Uterus (tissue), 4 donors: Measurements from ENCODE around the gene YOD1. TPM values are rescaled to one million over a fixed set of nuclear protein-coding genes. Genes with fewer than 3 reads are reported as not detected.
"Not testable (repeated sequence)": the region's sequence is repeated elsewhere in the genome, so short reads cannot be mapped to it uniquely, and the experiment has no call there.

Source experiments
- DNase-seq, 2 donors: peaks; one replicate each; pipeline ENCODE4 v3.0.0-alpha.2; 2019 to 2020
- H3K27ac ChIP-seq, 2 donors: fragments of 200-600 bp; sonication (generic); 1 replicate in 1 of 2; 2 replicates in 1 of 2; pipeline ENCODE4 v1.5.1; 2016 to 2018
- H3K27me3 ChIP-seq, 2 donors: fragments of 200-600 bp; sonication (generic); one replicate each; pipeline ENCODE4 v1.5.1; 2018 to 2019; ENCODE audit warnings: control low read depth in 1 of 2
- H3K36me3 ChIP-seq, 2 donors: fragments of 200-600 bp; sonication (generic); one replicate each; pipeline ENCODE4 v1.5.1; 2019; ENCODE audit warnings: control low read depth in 1 of 2
- H3K4me1 ChIP-seq, 2 donors: fragments of 200-600 bp; sonication (generic); one replicate each; pipeline ENCODE4 v1.5.1; 2018 to 2019; ENCODE audit warnings: control low read depth in 1 of 2
- H3K4me3 ChIP-seq, 2 donors: fragments of 200-600 bp; sonication (generic); 1 replicate in 1 of 2; 2 replicates in 1 of 2; pipeline ENCODE4 v1.5.1; 2018 to 2019; ENCODE audit warnings: mild to moderate bottlenecking in 1 of 2
- H3K9me3 ChIP-seq, 2 donors: fragments of 200-600 bp; sonication (generic); one replicate each; pipeline ENCODE4 v1.5.1; 2019; ENCODE audit warnings: control low read depth in 1 of 2
- POLR2A ChIP-seq, 2 donors: fragments of 450-650 bp; IDR thresholded peaks; one replicate each; pipeline ENCODE4 v1.6.1; 2016; ENCODE audit warnings: antibody characterized with exemption in 2 of 2, mild to moderate bottlenecking in 1 of 2, moderate library complexity in 1 of 2
- intact Hi-C: fragments of 100-400 bp; cut with DNase I; formaldehyde crosslinking; loops from one replicate; pipeline ENCODE4 v1.15.1; 2023; ENCODE audit warnings: low total_unique reads
- total RNA-seq, 4 donors: library from RNA; depleted of rRNA in 3 of 4; stranded (reverse); fragments of >200 nt in 3 of 4; gene quantifications; one replicate each; pipeline versions ENCODE4 v1.1.0 to v1.2.4, GENCODE V29; 2014 to 2023
- TF ChIP-seq, protein P1 (sequence below), 4 experiments: fragments of 200-600 bp in 2 of 4; fragments of 450-650 bp in 2 of 4; sonication (generic) in 2 of 4; IDR thresholded peaks; one replicate each; pipeline ENCODE4 v1.5.1; 2016 to 2019; ENCODE audit warnings: antibody characterized with exemption in 4 of 4, mild to moderate bottlenecking in 2 of 4, moderate library complexity in 1 of 4
- donor health status: DM: yes; HTN: yes; CAD: no.

Gene YOD1
- total RNA-seq, 4 donors from 2014 or later, result 3.3 to 17.1 (median 7.6) TPM

- Histone ChIP-seq H3K27me3 (no peaks in the 10 kb centered on the region), H3K4me1 (peaks cover 0 to 10% of the 10 kb centered on the region in 2 donors), H3K9me3 (no peaks in the 10 kb centered on the region), H3K27ac (no peak overlapping the region), H3K4me3 (no peak overlapping the region), H3K36me3 (no peaks in the 10 kb centered on the region)
- no peak for TF ChIP-seq POLR2A (IDR thresholded peaks at IDR 0.05)
- TF ChIP-seq, protein P1, sequence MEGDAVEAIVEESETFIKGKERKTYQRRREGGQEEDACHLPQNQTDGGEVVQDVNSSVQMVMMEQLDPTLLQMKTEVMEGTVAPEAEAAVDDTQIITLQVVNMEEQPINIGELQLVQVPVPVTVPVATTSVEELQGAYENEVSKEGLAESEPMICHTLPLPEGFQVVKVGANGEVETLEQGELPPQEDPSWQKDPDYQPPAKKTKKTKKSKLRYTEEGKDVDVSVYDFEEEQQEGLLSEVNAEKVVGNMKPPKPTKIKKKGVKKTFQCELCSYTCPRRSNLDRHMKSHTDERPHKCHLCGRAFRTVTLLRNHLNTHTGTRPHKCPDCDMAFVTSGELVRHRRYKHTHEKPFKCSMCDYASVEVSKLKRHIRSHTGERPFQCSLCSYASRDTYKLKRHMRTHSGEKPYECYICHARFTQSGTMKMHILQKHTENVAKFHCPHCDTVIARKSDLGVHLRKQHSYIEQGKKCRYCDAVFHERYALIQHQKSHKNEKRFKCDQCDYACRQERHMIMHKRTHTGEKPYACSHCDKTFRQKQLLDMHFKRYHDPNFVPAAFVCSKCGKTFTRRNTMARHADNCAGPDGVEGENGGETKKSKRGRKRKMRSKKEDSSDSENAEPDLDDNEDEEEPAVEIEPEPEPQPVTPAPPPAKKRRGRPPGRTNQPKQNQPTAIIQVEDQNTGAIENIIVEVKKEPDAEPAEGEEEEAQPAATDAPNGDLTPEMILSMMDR (IDR thresholded peaks at IDR 0.05), result no peak
- intact Hi-C loops, result no loop called here
- no peak for DNase-seq
Observed at GRCh38 chr1:207045453-207045852, 5.6 kb downstream of the YOD1 start.

DNA sequence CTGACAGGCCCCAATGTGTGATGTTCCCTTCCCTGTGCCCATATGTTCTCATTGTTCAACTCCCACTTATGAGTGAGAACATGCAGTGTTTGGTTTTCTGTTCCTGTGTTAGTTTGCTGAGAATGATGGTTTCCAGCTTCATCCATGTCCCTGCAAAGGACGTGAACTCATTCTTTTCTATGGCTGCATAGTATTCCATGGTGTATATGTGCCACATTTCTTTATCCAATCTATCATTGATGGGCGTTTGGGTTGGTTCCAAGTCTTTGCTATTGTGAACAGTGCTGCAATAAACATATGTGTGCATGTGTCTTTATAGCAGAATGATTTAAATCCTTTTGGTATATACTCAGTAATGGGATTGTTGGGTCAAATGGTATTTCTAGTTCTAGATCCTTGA is 9.6 kb downstream of the YOD1 start:
- DNase-seq, H3K27ac ChIP-seq, H3K9me3 ChIP-seq, intact Hi-C loops, H3K4me3 ChIP-seq, H3K27me3 ChIP-seq, H3K4me1 ChIP-seq, H3K36me3 ChIP-seq: not testable (repeated sequence)

GRCh38 chr1:207040181-207040533 is 10.9 kb downstream of the YOD1 start:
- Histone ChIP-seq H3K27ac (no peak overlapping the region), H3K9me3 (no peaks in the 10 kb centered on the region), H3K36me3 (no peaks in the 10 kb centered on the region), H3K4me3 (no peak overlapping the region), H3K27me3 (no peaks in the 10 kb centered on the region), H3K4me1 (no peaks in the 10 kb centered on the region)
- intact Hi-C loops, result no loop called here
- TF ChIP-seq, protein P1 (IDR thresholded peaks at IDR 0.05), result no peak
- no peak for TF ChIP-seq POLR2A (IDR thresholded peaks at IDR 0.05)
- no peak for DNase-seq

DNA sequence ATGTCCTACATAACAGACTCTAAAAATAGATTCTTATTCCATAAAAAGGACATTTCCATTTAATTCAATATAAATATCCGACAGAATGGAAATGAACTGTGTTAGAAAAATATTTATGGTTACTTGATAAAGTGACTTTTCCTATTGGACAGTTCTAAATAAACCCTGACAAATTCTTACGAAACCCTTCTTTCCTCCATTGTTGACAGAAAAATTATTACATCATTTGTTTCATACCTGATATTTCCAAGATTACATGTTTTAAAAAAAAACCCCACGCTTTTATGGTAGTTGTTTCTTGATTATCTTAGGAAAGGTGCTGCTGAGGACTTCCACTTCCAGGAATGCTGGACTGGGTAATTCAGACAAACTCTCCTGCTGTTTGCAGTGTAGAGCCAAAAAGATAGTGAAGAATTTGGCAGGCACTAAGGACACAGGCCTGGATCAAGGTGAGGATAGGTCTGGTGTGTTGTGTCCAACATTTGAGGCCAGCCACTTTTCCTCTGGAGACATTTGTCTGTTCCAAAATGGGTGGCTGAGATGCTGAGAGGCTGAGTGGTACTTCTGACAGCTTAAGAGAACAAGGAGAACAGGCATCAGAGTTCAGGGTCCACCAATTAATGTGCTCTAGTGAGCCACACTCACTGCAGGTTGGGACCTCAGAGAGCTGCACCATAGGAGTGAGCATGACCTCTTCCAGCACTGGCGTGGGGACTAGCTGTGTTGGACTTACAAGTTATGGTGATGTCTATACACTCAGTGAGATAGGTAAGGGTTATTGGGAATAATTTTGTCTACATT is 11.4 kb downstream of the YOD1 start:
- H3K4me3 ChIP-seq, result no peak overlapping the region

GRCh38 chr1:207036865-207037264 is 14.1 kb downstream of the YOD1 start:
- no peaks in the 10 kb centered on the region for H3K27me3 ChIP-seq
- H3K27ac ChIP-seq, result no peak overlapping the region
- no peaks in the 10 kb centered on the region for H3K4me1 ChIP-seq
- intact Hi-C loops, result no loop called here
- no peaks in the 10 kb centered on the region for H3K9me3 ChIP-seq
- H3K36me3 ChIP-seq, result no peaks in the 10 kb centered on the region
- no peak overlapping the region for H3K4me3 ChIP-seq
- no peak for TF ChIP-seq POLR2A (IDR thresholded peaks at IDR 0.05)
- TF ChIP-seq, protein P1 (IDR thresholded peaks at IDR 0.05), result no peak
- DNase-seq, result no peak

More for the DNA sequence above, 11.4 kb downstream of the YOD1 start:
- intact Hi-C loops, result no loop called here
- Histone ChIP-seq H3K27me3 (no peaks in the 10 kb centered on the region), H3K36me3 (no peaks in the 10 kb centered on the region), H3K4me1 (no peaks in the 10 kb centered on the region), H3K27ac (no peak overlapping the region), H3K9me3 (no peaks in the 10 kb centered on the region)
- TF ChIP-seq POLR2A (IDR thresholded peaks at IDR 0.05), result no peak
- no peak for DNase-seq

DNA sequence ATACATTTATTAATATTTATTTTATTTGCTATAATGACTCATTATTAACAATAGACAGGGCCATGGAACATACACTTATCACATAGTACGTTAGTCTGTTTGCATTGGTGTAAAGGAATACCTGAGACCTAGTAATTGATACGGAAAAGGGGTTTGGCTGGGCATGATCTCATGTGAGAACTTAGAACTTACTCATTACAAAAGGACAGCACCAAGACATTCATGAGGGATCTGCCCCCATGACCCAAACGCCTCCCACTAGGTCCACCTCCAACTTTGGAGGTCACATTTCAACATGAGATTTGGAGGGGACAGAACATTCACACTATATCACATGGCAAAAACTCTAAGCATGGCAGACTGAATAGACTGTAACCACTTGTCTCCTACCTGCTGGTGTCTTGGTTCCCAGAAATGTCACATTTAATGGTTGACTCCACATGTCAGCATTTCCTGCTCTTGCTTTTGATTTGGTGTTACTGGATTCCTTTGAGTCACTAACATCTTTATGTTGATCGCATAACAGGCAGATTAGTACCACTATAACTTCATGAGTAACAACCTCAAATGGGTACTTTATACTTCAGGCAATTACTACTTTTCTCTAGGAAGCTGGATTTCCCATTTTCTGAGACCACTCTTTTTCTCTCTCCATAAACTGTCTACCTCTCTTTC is 15.0 kb downstream of the YOD1 start:
- TF ChIP-seq, protein P1 (IDR thresholded peaks at IDR 0.05), result no peak
- TF ChIP-seq POLR2A (IDR thresholded peaks at IDR 0.05), result no peak
- no peak for DNase-seq
- no peaks in the 10 kb centered on the region for H3K36me3 ChIP-seq
- H3K4me3 ChIP-seq, result no peak overlapping the region
- intact Hi-C loops, result no loop called here
- H3K27ac ChIP-seq, result no peak overlapping the region
- no peaks in the 10 kb centered on the region for H3K4me1 ChIP-seq
- no peaks in the 10 kb centered on the region for H3K9me3 ChIP-seq
- no peaks in the 10 kb centered on the region for H3K27me3 ChIP-seq
